Nephron progenitor cell (in vitro differentiated cells): ENCODE measurements around the gene AP2A2.

ENCODE experiments used
- DNase-seq: peaks from one replicate; pipeline ENCODE4 v3.0.0; 2021
- H3K27ac Mint-ChIP-seq: 2 replicates; pipeline ENCODE4 v1.8.0; 2021; ENCODE audit warnings: mild to moderate bottlenecking, moderate library complexity, mixed read lengths
- H3K27me3 Mint-ChIP-seq: 2 replicates; pipeline ENCODE4 v1.8.0; 2021; ENCODE audit warnings: mild to moderate bottlenecking, low read depth, mixed read lengths; ENCODE audit not compliant: poor library complexity
- H3K36me3 Mint-ChIP-seq: 2 replicates; pipeline ENCODE4 v1.8.0; 2021; ENCODE audit warnings: low read depth, mixed read lengths
- H3K4me1 Mint-ChIP-seq: 2 replicates; pipeline ENCODE4 v1.8.0; 2021; ENCODE audit warnings: mixed read lengths
- H3K4me3 Mint-ChIP-seq: 2 replicates; pipeline ENCODE4 v1.8.0; 2021; ENCODE audit warnings: mild to moderate bottlenecking, moderate library complexity, mixed read lengths
- H3K9me3 Mint-ChIP-seq: 2 replicates; pipeline ENCODE4 v1.8.0; 2021; ENCODE audit warnings: mild to moderate bottlenecking, moderate library complexity, mixed read lengths
- CTCF ChIP-seq: fragments of 200-600 bp; sonication (generic); IDR thresholded peaks from 2 replicates; pipeline ENCODE4 v1.5.0; 2021; ENCODE audit warnings: antibody characterized with exemption

The AP2A2 gene

GRCh38 chr11:923691-924405, 1.8 kb upstream of the AP2A2 start:
- DNase-seq: no peak
- Mint-ChIP-seq H3K27me3 (no peaks in the 10 kb centered on the region), H3K9me3 (no peaks in the 10 kb centered on the region), H3K4me3 (peak overlapping the region; percentile 30), H3K27ac (no peak overlapping the region), H3K36me3 (no peaks in the 10 kb centered on the region), H3K4me1 (peaks cover 29% of the 10 kb centered on the region)
- TF ChIP-seq CTCF: no peak

GRCh38 chr11:924406-925157, 1.1 kb upstream of the AP2A2 start:
- no peak overlapping the region for H3K27ac Mint-ChIP-seq
- H3K27me3 Mint-ChIP-seq: no peaks in the 10 kb centered on the region
- H3K4me1 Mint-ChIP-seq: peaks cover 28% of the 10 kb centered on the region
- no peak for TF ChIP-seq CTCF
- H3K4me3 Mint-ChIP-seq: peak overlapping the region; percentile 30
- H3K36me3 Mint-ChIP-seq: no peaks in the 10 kb centered on the region
- H3K9me3 Mint-ChIP-seq: no peaks in the 10 kb centered on the region
- DNase-seq: no peak

- DNase-seq: no peak
- Mint-ChIP-seq H3K27ac (no peak overlapping the region), H3K4me1 (peaks cover 28% of the 10 kb centered on the region), H3K36me3 (no peaks in the 10 kb centered on the region), H3K4me3 (no peak overlapping the region), H3K9me3 (no peaks in the 10 kb centered on the region), H3K27me3 (no peaks in the 10 kb centered on the region)
- no peak for TF ChIP-seq CTCF
Observed at GRCh38 chr11:925158-925495, 543 bp upstream of the AP2A2 start.

DNA sequence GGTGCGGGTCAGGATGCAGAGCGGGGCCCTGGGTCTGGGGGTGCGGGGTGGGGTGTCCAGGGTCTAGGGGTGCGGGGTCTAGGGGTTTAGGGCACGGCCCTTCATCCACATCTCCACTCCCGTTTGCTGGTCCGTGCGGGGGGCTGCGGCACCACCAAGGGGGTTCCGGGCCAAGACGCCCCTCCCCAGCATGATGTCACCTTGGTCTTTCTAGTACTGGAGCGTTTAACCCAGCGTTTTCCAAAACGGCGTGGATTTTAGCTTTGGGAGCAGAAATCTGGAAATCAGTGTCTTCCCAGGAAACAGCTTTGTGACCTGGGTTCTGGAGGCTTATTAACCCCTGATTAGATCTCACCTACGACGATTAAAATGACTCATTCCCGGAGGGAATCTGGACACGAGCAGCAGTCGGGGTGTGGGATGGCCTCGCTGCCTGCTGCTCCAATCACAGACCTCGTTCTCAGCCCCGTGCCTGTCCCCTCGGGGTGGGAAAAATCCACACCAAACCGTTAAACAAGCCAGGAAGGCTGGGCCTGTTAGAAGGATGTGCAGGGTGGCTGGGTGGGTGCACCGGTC, 759 bp downstream of the AP2A2 start:
- Mint-ChIP-seq H3K27me3 (no peaks in the 10 kb centered on the region), H3K36me3 (no peaks in the 10 kb centered on the region), H3K4me3 (peak overlapping the region; percentile 92), H3K27ac (peak overlapping the region; percentile 45), H3K9me3 (no peaks in the 10 kb centered on the region), H3K4me1 (peaks cover 34% of the 10 kb centered on the region)
- DNase-seq: peak; percentile 35
- no peak for TF ChIP-seq CTCF

DNA sequence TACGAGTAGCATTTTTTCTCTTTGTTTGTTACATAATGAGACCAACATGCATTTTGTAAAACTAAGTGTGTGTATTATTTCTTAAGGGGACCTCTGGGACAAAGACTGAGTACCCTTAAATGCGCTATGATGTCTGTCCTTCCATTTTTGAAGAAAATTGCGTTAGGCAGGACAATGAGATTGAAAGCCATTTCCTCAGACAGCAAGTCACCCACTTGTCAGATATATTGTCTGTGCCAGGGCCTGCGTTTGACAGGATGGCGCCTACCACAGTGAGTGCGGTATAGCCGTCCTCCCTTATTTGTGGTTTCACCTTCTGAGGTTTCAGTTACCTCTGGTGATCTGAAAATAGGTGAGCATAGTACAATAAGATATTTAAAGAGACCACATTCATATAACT, 2.2 kb downstream of the AP2A2 start:
- H3K9me3 Mint-ChIP-seq: no peaks in the 10 kb centered on the region
- no peak overlapping the region for H3K27ac Mint-ChIP-seq
- peaks cover 36% of the 10 kb centered on the region for H3K4me1 Mint-ChIP-seq
- peaks cover under 1% of the 10 kb centered on the region for H3K27me3 Mint-ChIP-seq
- TF ChIP-seq CTCF: no peak
- H3K36me3 Mint-ChIP-seq: no peaks in the 10 kb centered on the region
- DNase-seq: no peak
- no peak overlapping the region for H3K4me3 Mint-ChIP-seq
